HCT116 (cell line): Measurements from ENCODE around the gene NKX6-1. TPM values are rescaled to one million over a fixed set of nuclear protein-coding genes. Genes with fewer than 3 reads are reported as not detected.

Source experiments
- ATAC-seq: fragments of 200-7000 bp; cut with Tn5 transposase; 2 replicates; pipeline ENCODE4 v1.9.1; 2020; ENCODE audit warnings: mild to moderate bottlenecking, moderate library complexity
- BruUV-seq: library from RNA; stranded (reverse); fragments of 400-500 nt; replicated peaks from 2 replicates; lab custom pipeline; 2021; lab: Mats Ljungman, UMichigan
- CTCF ChIA-PET: fragments of 300-600 bp; sonication (Branson Sonifier 250); formaldehyde crosslinking; loops from one replicate; lab custom pipeline; 2021; ENCODE audit warnings: antibody characterized with exemption; lab: Charles Lee
- POLR2A ChIA-PET: fragments of 300-600, 350-600 bp; sonication (Branson Sonifier 250); formaldehyde crosslinking; loops from one replicate; lab custom pipeline; 2021; ENCODE audit warnings: antibody characterized with exemption; lab: Charles Lee
- RAD21 ChIA-PET, 2 experiments: fragments of 300-600 bp; sonication (Branson Sonifier 250); formaldehyde crosslinking; loops; one replicate each; lab custom pipeline; 2023; ENCODE audit warnings: low total read pairs in 2 of 2; ENCODE audit not compliant: uncharacterized antibody in 2 of 2, unreplicated experiment in 2 of 2, low non-redundant PET in 1 of 2; lab: Charles Lee
- DNase-seq: peaks from one replicate; pipeline ENCODE4 v3.0.0-alpha.2; 2010; ENCODE audit warnings: low read depth, low spot score
- H2AFZ ChIP-seq: fragments of 200-600 bp; shearing (Covaris generic), sonication (generic); 2 replicates; pipeline ENCODE4 v1.6.1; 2017; ENCODE audit warnings: low read depth, mixed run types, mixed read lengths, antibody characterized with exemption, low read length; ENCODE audit not compliant: poor library complexity, severe bottlenecking
- H3K27ac ChIP-seq: 2 replicates; pipeline ENCODE4 v1.5.1; 2012; ENCODE audit warnings: low read depth, low read length
- H3K27me3 ChIP-seq: fragments of 200-600 bp; sonication (generic); 2 replicates; pipeline ENCODE4 v1.6.1; 2016; ENCODE audit warnings: mixed run types, low read length, mixed read lengths; ENCODE audit not compliant: insufficient read depth
- H3K36me3 ChIP-seq, 2 experiments: fragments of 200-500 bp in 1 of 2; fragments of 200-600 bp in 1 of 2; sonication (Bioruptor generic) in 1 of 2; sonication (generic) in 1 of 2; 2 replicates each; pipeline versions ENCODE4 v1.5.1 to v1.6.1; 2014 to 2016; ENCODE audit warnings: low read length in 2 of 2, inconsistent platforms in 1 of 2, mixed read lengths in 1 of 2, mixed run types in 1 of 2; ENCODE audit not compliant: insufficient read depth in 2 of 2, control insufficient read depth in 1 of 2
- H3K4me1 ChIP-seq, 2 experiments: fragments of 200-600 bp in 1 of 2; sonication (generic) in 1 of 2; 2 replicates each; pipeline versions ENCODE4 v1.5.1 to v1.6.1; 2012 to 2017; ENCODE audit warnings: low read length in 2 of 2, inconsistent platforms in 1 of 2, mild to moderate bottlenecking in 1 of 2, mixed read lengths in 1 of 2, mixed run types in 1 of 2, moderate library complexity in 1 of 2; ENCODE audit not compliant: insufficient read depth in 2 of 2, control insufficient read depth in 1 of 2
- H3K4me2 ChIP-seq: fragments of 200-600 bp; sonication (generic); 2 replicates; pipeline ENCODE4 v1.6.1; 2017; ENCODE audit warnings: mixed run types, low read length, mixed read lengths
- H3K4me3 ChIP-seq, 2 experiments: fragments of 200-600 bp in 1 of 2; sonication (generic) in 1 of 2; replicated peaks in 1 of 2; 2 replicates each; pipeline ENCODE4 v1.5.1; 2011 to 2016; ENCODE audit warnings: low read length in 2 of 2, control low read depth in 1 of 2, low read depth in 1 of 2, mild to moderate bottlenecking in 1 of 2, mixed read lengths in 1 of 2, mixed run types in 1 of 2
- H3K79me2 ChIP-seq: fragments of 200-600 bp; sonication (generic); 2 replicates; pipeline ENCODE4 v1.6.1; 2017; ENCODE audit warnings: mild to moderate bottlenecking, mixed run types, low read length, moderate library complexity, mixed read lengths; ENCODE audit not compliant: insufficient read depth
- H3K9ac ChIP-seq: fragments of 200-600 bp; sonication (generic); 2 replicates; pipeline ENCODE4 v1.6.1; 2016; ENCODE audit warnings: low read length, mixed read lengths
- H3K9me2 ChIP-seq: fragments of 200-600 bp; sonication (generic), shearing (Covaris generic); 2 replicates; pipeline ENCODE4 v1.6.1; 2017; ENCODE audit warnings: mixed run types, mild to moderate bottlenecking, moderate library complexity; ENCODE audit not compliant: insufficient read depth
- H3K9me3 ChIP-seq, 2 experiments: fragments of 200-500 bp in 1 of 2; fragments of 200-600 bp in 1 of 2; sonication (Bioruptor generic) in 1 of 2; sonication (generic) in 1 of 2; 2 replicates each; pipeline ENCODE4 v1.6.1; 2014 to 2017; ENCODE audit warnings: low read length in 2 of 2, mixed read lengths in 2 of 2, inconsistent platforms in 1 of 2, low read depth in 1 of 2, mild to moderate bottlenecking in 1 of 2, mixed run types in 1 of 2, moderate library complexity in 1 of 2; ENCODE audit not compliant: control insufficient read depth in 1 of 2, insufficient read depth in 1 of 2
- H4K20me1 ChIP-seq: fragments of 200-600 bp; sonication (generic), shearing (Covaris generic); 2 replicates; pipeline ENCODE4 v1.6.1; 2017; ENCODE audit warnings: mixed run types, mild to moderate bottlenecking, moderate library complexity; ENCODE audit not compliant: insufficient read depth
- ATF3 ChIP-seq: IDR thresholded peaks from 2 replicates; pipeline ENCODE4 v1.6.1; 2012
- CBX3 ChIP-seq: IDR thresholded peaks from 2 replicates; pipeline ENCODE4 v1.6.1; 2012; ENCODE audit warnings: low read depth
- CTCF ChIP-seq, 3 experiments: fragments of 200-600 bp in 1 of 3; sonication (generic) in 1 of 3; IDR thresholded peaks in 2 of 3; conservative IDR thresholded peaks in 1 of 3; 2 replicates each; pipeline ENCODE4 v1.5.1; 2012 to 2017; ENCODE audit warnings: low read depth in 2 of 3, low read length in 2 of 3, antibody characterized with exemption in 1 of 3, borderline replicate concordance in 1 of 3, control low read depth in 1 of 3, mild to moderate bottlenecking in 1 of 3, mixed read lengths in 1 of 3, mixed run types in 1 of 3, moderate library complexity in 1 of 3; ENCODE audit not compliant: insufficient read depth in 1 of 3
- EGR1 ChIP-seq: IDR thresholded peaks from 2 replicates; pipeline ENCODE4 v1.6.1; 2012; ENCODE audit warnings: low read depth
- ELF1 ChIP-seq: IDR thresholded peaks from 2 replicates; pipeline ENCODE4 v1.6.1; 2012; ENCODE audit warnings: low read depth, borderline replicate concordance
- EZH2 ChIP-seq: fragments of 200-600 bp; sonication (generic); IDR thresholded peaks from 2 replicates; pipeline ENCODE4 v1.6.1; 2017; ENCODE audit warnings: antibody characterized with exemption, mixed run types
- EZH2phosphoT487 ChIP-seq: fragments of 200-600 bp; IDR thresholded peaks from 2 replicates; pipeline ENCODE4 v1.6.1; 2018; ENCODE audit warnings: antibody characterized with exemption, borderline replicate concordance
- FOSL1 ChIP-seq: IDR thresholded peaks from 2 replicates; pipeline ENCODE4 v1.6.1; 2012; ENCODE audit warnings: low read depth
- JUND ChIP-seq: IDR thresholded peaks from 2 replicates; pipeline ENCODE4 v1.6.1; 2012
- MAX ChIP-seq: IDR thresholded peaks from 2 replicates; pipeline ENCODE4 v1.6.1; 2012
- POLR2A ChIP-seq: IDR thresholded peaks from 2 replicates; pipeline ENCODE4 v1.7.0; 2011; ENCODE audit warnings: borderline replicate concordance; ENCODE audit not compliant: insufficient read depth, insufficient read length; ENCODE audit errors: extremely low read depth
- POLR2AphosphoS5 ChIP-seq: IDR thresholded peaks from 2 replicates; pipeline ENCODE4 v1.6.1; 2011; ENCODE audit warnings: mild to moderate bottlenecking, low read depth, low read length, moderate library complexity
- RAD21 ChIP-seq: IDR thresholded peaks from 2 replicates; pipeline ENCODE4 v1.6.1; 2012; ENCODE audit warnings: low read depth, mild to moderate bottlenecking
- REST ChIP-seq: IDR thresholded peaks from 2 replicates; pipeline ENCODE4 v1.6.1; 2012; ENCODE audit warnings: low read depth
- SIN3A ChIP-seq: IDR thresholded peaks from 2 replicates; pipeline ENCODE4 v1.6.1; 2012; ENCODE audit warnings: low read depth
- SRF ChIP-seq: IDR thresholded peaks from 2 replicates; pipeline ENCODE4 v1.6.1; 2012; ENCODE audit warnings: low read depth
- TCF7L2 ChIP-seq: IDR thresholded peaks from 2 replicates; pipeline ENCODE4 v1.7.0; 2011; ENCODE audit warnings: borderline replicate concordance, inconsistent platforms; ENCODE audit not compliant: insufficient read depth, insufficient read length; ENCODE audit errors: extremely low read depth
- ZBTB33 ChIP-seq: IDR thresholded peaks from 2 replicates; pipeline ENCODE4 v1.6.1; 2011; ENCODE audit warnings: mild to moderate bottlenecking, low read length, moderate library complexity; ENCODE audit not compliant: insufficient replicate concordance; ENCODE audit errors: extremely low read depth
- ZFX ChIP-seq: fragments of 450-650 bp; IDR thresholded peaks from 2 replicates; pipeline ENCODE4 v1.6.1; 2017
- intact Hi-C: fragments of 100-400 bp; cut with micrococcal nuclease; formaldehyde crosslinking; loops from 2 replicates; pipeline ENCODE4 v1.10.0; 2022
- total RNA-seq: library from RNA; stranded (reverse); gene quantifications from one replicate; pipeline ENCODE4 v1.2.1, GENCODE V29; 2021; ENCODE audit not compliant: unreplicated experiment

Gene NKX6-1
- total RNA-seq, 1 experiment from 2014 or later: 4.2 TPM

DNA sequence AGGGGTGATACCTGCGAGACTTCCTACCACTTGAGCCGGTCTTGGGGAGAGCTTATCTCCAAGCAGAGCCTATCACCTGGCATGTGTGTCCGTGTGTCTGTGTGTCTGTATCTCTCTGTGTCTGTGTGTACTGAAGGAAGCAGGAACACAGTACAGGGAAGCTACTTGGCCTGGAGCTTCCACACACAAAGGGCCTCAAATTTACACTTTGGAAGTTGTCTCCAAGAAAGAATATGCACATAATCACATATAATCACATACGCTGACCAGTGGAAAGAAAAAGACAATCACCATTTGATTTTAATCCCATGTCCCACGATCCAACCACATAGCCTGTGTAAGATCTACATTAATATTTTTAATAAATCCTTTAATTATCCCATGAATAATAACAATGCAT, 13.2 kb upstream of the NKX6-1 start:
- H3K27ac ChIP-seq: no peak overlapping the region
- H3K9me3 ChIP-seq: no peaks in the 10 kb centered on the region
- CTCF ChIA-PET: interaction anchor here (0.7 kb wide), 1 partner anchor 13 kb away, joined by 3 read pairs; the partner anchor contains the start of gene NKX6-1
- no peak overlapping the region for H3K4me3 ChIP-seq
- no peaks in the 10 kb centered on the region for H3K9me2 ChIP-seq
- POLR2A ChIA-PET: no interaction called here
- no peaks in the 10 kb centered on the region for H3K36me3 ChIP-seq
- no peaks in the 10 kb centered on the region for H3K4me1 ChIP-seq
- no peak overlapping the region for H3K9ac ChIP-seq
- ATAC-seq (no peak), DNase-seq (no peak)
- no peaks in the 10 kb centered on the region for H3K27me3 ChIP-seq
- TF ChIP-seq CTCF (IDR thresholded peaks at IDR 0.05 in 2 of 3, conservative IDR thresholded peaks at IDR 0.05 in 1 of 3; ENCODE audit: borderline replicate concordance in 1 of 3, insufficient read depth in 1 of 3, low read depth in 2 of 3, low read length in 2 of 3) (no peak), FOSL1 (no peak), EGR1 (no peak), RAD21 (no peak), EZH2phosphoT487 (no peak), ZFX (no peak), ZBTB33 (no peak), POLR2A (no peak), ATF3 (no peak), ELF1 (no peak), POLR2AphosphoS5 (no peak), TCF7L2 (no peak), SRF (no peak), SIN3A (no peak), EZH2 (no peak), REST (no peak), JUND (no peak), CBX3 (no peak), MAX (no peak)
- H3K4me2 ChIP-seq: no peak overlapping the region
- RAD21 ChIA-PET: no interaction called here
- intact Hi-C loops: no loop called here
- BruUV-seq: no TSS peak
- H4K20me1 ChIP-seq: no peaks in the 10 kb centered on the region
- H3K79me2 ChIP-seq: no peaks in the 10 kb centered on the region
- H2AFZ ChIP-seq: no peak overlapping the region
